Measurements from ENCODE around the gene TSPAN31. TPM values are rescaled to one million over a fixed set of nuclear protein-coding genes. Genes with fewer than 3 reads are reported as not detected.

Gene TSPAN31
- total and polyA plus RNA-seq, 9 of the 15 experiments (the other 6 are each of a cell fraction or from before 2014, with no cell fraction given) = 11.3 to 26.4 (median 14.3) TPM

DNA sequence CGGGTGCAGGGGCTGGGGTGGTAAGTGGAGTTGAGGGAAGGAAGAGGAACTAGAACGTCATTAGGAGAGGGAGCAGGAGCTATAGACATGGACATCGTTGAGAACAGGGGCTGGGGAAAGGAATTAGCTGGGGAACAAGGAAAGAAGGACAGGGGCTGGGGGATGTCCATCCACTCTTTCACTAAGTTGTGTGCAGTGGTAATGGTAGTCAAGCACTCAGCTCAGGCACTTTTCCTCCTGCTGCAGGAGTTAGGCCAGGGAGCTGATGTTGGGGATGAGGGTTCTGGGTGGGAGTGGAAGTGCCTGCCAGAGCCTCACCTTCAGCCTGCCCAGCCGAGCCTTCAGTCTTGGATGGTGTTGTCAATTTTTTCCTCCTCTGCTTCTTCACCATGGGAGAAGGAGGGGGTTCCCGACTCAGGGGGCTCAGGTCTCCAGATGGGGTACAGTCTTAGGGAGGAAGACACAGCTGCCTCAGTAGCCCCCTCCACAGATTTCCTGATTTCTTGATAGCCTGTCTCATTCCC is 15.5 kb upstream of the TSPAN31 start:
- intact Hi-C loops (cut with micrococcal nuclease) = loop anchor here (1.0 kb wide), 1 partner anchor 143 kb away; no protein-coding TSS in a partner anchor
- Histone ChIP-seq H3K4me3 (no peak overlapping the region), H3K9me1 (ENCODE audit: control insufficient read depth, insufficient read depth, low read length) (peaks cover 4% of the 10 kb centered on the region), H2AFZ (ENCODE audit: low read depth, low read length) (no peak overlapping the region), H3K79me2 (ENCODE audit: control insufficient read depth, insufficient read depth, low read length) (no peaks in the 10 kb centered on the region), H3K27me3 (ENCODE audit: control insufficient read depth in 2 of 2, insufficient read depth in 2 of 2, low read length in 2 of 2) (peaks cover 33 to 50% of the 10 kb centered on the region in 2 experiments), H3K9ac (ENCODE audit: insufficient read depth in 1 of 2, low read depth in 2 of 2, low read length in 2 of 2) (no peak overlapping the region), H4K20me1 (replicated peaks; ENCODE audit: control insufficient read depth, insufficient read depth, low read length) (no peaks in the 10 kb centered on the region; the same call in 1 of the 2 replicates), H3K4me2 (ENCODE audit: insufficient read depth, low read length) (no peak overlapping the region), H3K9me3 (replicated peaks; ENCODE audit: control insufficient read depth, insufficient read depth, low read depth, low read length) (no peaks in the 10 kb centered on the region; the same call in 1 of the 2 replicates), H3K4me1 (replicated peaks in 1 of 2; ENCODE audit: control insufficient read depth in 2 of 2, insufficient read depth in 2 of 2, low read length in 2 of 2) (peaks cover 0 to 17% of the 10 kb centered on the region in 2 experiments; a peak in 2 of 5 replicates), H3K36me3 (ENCODE audit: control insufficient read depth, insufficient read depth, low read length) (no peaks in the 10 kb centered on the region), H3K27ac (ENCODE audit: extremely low read depth, low read depth, low read length) (no peak overlapping the region)
- ChIA-PET POLR2A (interaction anchor here (0.5 to 1.2 kb wide), 5 partner anchors 10 to 1803 kb away, joined by 3 to 6 read pairs (median 3); no protein-coding TSS in a partner anchor), CTCF (ENCODE audit: low intra/inter-chr PET ratio) (no interaction called here)
- BruUV-seq (replicated peaks) = no TSS peak
- FAIRE-seq (no peak), ATAC-seq (no peak), DNase-seq (ENCODE audit: extremely low read depth in 1 of 4, low spot score in 3 of 4) (no peak)
- in situ Hi-C loops (cut with MboI) = no loop called here
- 3% methylated on average over 3 of the region's 5 CpGs for WGBS (ENCODE audit: insufficient coverage, low coverage, missing lambda C conversion rate)
- TF ChIP-seq, protein P1, sequence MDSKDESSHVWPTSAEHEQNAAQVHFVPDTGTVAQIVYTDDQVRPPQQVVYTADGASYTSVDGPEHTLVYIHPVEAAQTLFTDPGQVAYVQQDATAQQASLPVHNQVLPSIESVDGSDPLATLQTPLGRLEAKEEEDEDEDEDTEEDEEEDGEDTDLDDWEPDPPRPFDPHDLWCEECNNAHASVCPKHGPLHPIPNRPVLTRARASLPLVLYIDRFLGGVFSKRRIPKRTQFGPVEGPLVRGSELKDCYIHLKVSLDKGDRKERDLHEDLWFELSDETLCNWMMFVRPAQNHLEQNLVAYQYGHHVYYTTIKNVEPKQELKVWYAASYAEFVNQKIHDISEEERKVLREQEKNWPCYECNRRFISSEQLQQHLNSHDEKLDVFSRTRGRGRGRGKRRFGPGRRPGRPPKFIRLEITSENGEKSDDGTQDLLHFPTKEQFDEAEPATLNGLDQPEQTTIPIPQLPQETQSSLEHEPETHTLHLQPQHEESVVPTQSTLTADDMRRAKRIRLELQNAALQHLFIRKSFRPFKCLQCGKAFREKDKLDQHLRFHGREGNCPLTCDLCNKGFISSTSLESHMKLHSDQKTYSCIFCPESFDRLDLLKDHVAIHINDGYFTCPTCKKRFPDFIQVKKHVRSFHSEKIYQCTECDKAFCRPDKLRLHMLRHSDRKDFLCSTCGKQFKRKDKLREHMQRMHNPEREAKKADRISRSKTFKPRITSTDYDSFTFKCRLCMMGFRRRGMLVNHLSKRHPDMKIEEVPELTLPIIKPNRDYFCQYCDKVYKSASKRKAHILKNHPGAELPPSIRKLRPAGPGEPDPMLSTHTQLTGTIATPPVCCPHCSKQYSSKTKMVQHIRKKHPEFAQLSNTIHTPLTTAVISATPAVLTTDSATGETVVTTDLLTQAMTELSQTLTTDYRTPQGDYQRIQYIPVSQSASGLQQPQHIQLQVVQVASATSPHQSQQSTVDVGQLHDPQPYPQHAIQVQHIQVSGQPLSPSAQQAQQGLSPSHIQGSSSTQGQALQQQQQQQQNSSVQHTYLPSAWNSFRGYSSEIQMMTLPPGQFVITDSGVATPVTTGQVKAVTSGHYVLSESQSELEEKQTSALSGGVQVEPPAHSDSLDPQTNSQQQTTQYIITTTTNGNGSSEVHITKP (IDR thresholded peaks at IDR 0.05; ENCODE audit: partially characterized antibody) = no peak
- TF ChIP-seq XRCC5 (IDR thresholded peaks at IDR 0.05; ENCODE audit: low read depth, low read length) = no peak
- TF ChIP-seq, protein P2, sequence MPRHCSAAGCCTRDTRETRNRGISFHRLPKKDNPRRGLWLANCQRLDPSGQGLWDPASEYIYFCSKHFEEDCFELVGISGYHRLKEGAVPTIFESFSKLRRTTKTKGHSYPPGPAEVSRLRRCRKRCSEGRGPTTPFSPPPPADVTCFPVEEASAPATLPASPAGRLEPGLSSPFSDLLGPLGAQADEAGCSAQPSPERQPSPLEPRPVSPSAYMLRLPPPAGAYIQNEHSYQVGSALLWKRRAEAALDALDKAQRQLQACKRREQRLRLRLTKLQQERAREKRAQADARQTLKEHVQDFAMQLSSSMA (CRISPR knock-in tag; IDR thresholded peaks at IDR 0.05) = no peak
- TF ChIP-seq, protein P3, sequence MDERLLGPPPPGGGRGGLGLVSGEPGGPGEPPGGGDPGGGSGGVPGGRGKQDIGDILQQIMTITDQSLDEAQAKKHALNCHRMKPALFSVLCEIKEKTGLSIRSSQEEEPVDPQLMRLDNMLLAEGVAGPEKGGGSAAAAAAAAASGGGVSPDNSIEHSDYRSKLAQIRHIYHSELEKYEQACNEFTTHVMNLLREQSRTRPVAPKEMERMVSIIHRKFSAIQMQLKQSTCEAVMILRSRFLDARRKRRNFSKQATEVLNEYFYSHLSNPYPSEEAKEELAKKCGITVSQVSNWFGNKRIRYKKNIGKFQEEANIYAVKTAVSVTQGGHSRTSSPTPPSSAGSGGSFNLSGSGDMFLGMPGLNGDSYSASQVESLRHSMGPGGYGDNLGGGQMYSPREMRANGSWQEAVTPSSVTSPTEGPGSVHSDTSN (CRISPR knock-in tag; IDR thresholded peaks at IDR 0.05; ENCODE audit: low read depth) = no peak
- TF ChIP-seq, protein P3 (tag; conservative IDR thresholded peaks at IDR 0.05; ENCODE audit: low read depth) = no peak
- no peak for TF ChIP-seq CREBBP (IDR thresholded peaks at IDR 0.05; ENCODE audit: low read depth, low read length)
- TF ChIP-seq ELF1 (tag; IDR thresholded peaks at IDR 0.05) = no peak
- TF ChIP-seq, protein P4, sequence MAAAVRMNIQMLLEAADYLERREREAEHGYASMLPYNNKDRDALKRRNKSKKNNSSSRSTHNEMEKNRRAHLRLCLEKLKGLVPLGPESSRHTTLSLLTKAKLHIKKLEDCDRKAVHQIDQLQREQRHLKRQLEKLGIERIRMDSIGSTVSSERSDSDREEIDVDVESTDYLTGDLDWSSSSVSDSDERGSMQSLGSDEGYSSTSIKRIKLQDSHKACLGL (CRISPR knock-in tag; IDR thresholded peaks at IDR 0.05; ENCODE audit: borderline replicate concordance, poor library complexity, severe bottlenecking) = no peak
- no peak for TF ChIP-seq KDM4B (IDR thresholded peaks at IDR 0.05; ENCODE audit: borderline replicate concordance in 2 of 2, low read depth in 1 of 2)
- TF ChIP-seq, protein P5, sequence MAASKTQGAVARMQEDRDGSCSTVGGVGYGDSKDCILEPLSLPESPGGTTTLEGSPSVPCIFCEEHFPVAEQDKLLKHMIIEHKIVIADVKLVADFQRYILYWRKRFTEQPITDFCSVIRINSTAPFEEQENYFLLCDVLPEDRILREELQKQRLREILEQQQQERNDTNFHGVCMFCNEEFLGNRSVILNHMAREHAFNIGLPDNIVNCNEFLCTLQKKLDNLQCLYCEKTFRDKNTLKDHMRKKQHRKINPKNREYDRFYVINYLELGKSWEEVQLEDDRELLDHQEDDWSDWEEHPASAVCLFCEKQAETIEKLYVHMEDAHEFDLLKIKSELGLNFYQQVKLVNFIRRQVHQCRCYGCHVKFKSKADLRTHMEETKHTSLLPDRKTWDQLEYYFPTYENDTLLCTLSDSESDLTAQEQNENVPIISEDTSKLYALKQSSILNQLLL (CRISPR knock-in tag; IDR thresholded peaks at IDR 0.05; ENCODE audit: borderline replicate concordance) = no peak
- no peak for TF ChIP-seq NFIX (CRISPR knock-in tag; IDR thresholded peaks at IDR 0.05; ENCODE audit: low read depth)
- TF ChIP-seq CEBPB (tag; IDR thresholded peaks at IDR 0.05) = no peak

Measured in K562 (cell line).